Neutrophil (primary cell): ENCODE data around the gene KIF26B.
A peak's percentile ranks its signal among the peaks of the same experiment; 100 is the strongest.

ENCODE experiments used
- H3K27ac ChIP-seq: fragments of 200-600 bp; sonication (generic); 2 replicates; pipeline ENCODE4 v1.5.1; 2016; ENCODE audit warnings: mild to moderate bottlenecking, moderate library complexity
- H3K27me3 ChIP-seq: fragments of 200-600 bp; sonication (generic); 2 replicates; pipeline ENCODE4 v1.6.0; 2016; ENCODE audit warnings: mild to moderate bottlenecking
- H3K36me3 ChIP-seq: fragments of 200-600 bp; sonication (generic); 2 replicates; pipeline ENCODE4 v1.5.1; 2017
- H3K4me1 ChIP-seq, 2 experiments: fragments of 200-600 bp in 1 of 2; sonication (generic) in 1 of 2; 1 replicate in 1 of 2; 2 replicates in 1 of 2; pipeline versions ENCODE4 v1.5.1 to v1.6.1; 2013 to 2016; ENCODE audit warnings: low read depth in 1 of 2, low read length in 1 of 2, mild to moderate bottlenecking in 1 of 2, moderate library complexity in 1 of 2; ENCODE audit not compliant: control insufficient read depth in 1 of 2, insufficient read depth in 1 of 2
- H3K4me3 ChIP-seq, 2 experiments: fragments of 200-600 bp in 1 of 2; sonication (generic) in 1 of 2; 1 replicate in 1 of 2; 2 replicates in 1 of 2; pipeline ENCODE4 v1.5.1; 2013 to 2016; ENCODE audit warnings: low read depth in 1 of 2, low read length in 1 of 2, mild to moderate bottlenecking in 1 of 2, moderate library complexity in 1 of 2
- H3K9me3 ChIP-seq: fragments of 200-600 bp; sonication (generic); 2 replicates; pipeline ENCODE4 v1.5.1; 2016
- TF ChIP-seq, protein P1 (sequence below): fragments of 200-600 bp; sonication (generic); IDR thresholded peaks from 2 replicates; pipeline ENCODE4 v1.5.1; 2016; ENCODE audit warnings: antibody characterized with exemption

KIF26B gene

DNA sequence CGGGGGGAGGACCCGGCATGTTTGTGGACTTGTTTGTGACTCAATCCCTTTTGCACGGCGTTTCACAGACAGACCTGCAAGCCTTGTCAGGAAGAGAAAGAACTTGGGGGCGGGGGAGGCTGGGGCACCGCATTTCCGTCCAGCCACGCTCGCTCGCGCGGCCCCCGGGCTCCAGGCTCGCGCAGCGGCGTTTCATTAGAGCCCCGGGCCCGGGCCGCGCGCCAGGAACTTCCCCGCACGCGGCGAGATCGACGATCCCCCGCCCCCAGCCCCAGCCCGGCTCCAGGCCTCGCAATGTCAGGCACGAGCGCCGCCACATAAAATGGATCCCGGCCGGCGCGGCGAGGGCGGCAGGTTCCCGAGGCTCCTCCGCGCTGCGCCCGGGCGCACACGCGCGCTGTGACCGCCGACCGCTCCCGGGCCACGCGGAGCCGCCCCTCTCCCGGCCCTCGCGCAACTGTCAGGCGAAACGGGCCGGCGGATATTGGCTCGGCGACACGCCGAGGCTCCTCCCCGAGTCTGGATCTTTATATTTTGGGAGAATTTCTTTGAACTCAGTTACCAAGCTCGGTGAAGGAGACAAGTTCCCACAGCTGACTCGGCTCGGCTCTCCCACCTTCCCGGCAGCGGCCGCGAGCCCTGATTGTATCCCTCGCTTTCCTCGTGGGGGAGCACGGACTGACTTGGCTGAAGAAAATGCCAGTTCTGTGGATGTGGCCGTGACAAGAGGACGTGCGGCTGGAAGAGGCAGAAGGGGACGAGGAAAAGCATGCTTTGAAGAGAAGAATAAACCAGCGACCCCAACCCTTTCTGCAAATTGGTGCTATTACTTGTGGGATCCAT is at the start of gene KIF26B:
Gene KIF26B (plus strand): TSS at position 557 of the 843 bp plus-strand sequence. CDS start 440 bp downstream, outside the sequence.
- H3K9me3 ChIP-seq, result no peaks in the 10 kb centered on the region
- no peaks in the 10 kb centered on the region for H3K36me3 ChIP-seq
- peaks cover 40 to 43% of the 10 kb centered on the region in 2 experiments for H3K4me1 ChIP-seq
- H3K27ac ChIP-seq, result no peak within 1 kb of the TSS
- H3K4me3 ChIP-seq, result peak within 1 kb of the TSS; percentile 30 to 64
- TF ChIP-seq, protein P1, sequence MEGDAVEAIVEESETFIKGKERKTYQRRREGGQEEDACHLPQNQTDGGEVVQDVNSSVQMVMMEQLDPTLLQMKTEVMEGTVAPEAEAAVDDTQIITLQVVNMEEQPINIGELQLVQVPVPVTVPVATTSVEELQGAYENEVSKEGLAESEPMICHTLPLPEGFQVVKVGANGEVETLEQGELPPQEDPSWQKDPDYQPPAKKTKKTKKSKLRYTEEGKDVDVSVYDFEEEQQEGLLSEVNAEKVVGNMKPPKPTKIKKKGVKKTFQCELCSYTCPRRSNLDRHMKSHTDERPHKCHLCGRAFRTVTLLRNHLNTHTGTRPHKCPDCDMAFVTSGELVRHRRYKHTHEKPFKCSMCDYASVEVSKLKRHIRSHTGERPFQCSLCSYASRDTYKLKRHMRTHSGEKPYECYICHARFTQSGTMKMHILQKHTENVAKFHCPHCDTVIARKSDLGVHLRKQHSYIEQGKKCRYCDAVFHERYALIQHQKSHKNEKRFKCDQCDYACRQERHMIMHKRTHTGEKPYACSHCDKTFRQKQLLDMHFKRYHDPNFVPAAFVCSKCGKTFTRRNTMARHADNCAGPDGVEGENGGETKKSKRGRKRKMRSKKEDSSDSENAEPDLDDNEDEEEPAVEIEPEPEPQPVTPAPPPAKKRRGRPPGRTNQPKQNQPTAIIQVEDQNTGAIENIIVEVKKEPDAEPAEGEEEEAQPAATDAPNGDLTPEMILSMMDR, result no peak
- H3K27me3 ChIP-seq, result peaks cover 100% of the 10 kb centered on the region

DNA sequence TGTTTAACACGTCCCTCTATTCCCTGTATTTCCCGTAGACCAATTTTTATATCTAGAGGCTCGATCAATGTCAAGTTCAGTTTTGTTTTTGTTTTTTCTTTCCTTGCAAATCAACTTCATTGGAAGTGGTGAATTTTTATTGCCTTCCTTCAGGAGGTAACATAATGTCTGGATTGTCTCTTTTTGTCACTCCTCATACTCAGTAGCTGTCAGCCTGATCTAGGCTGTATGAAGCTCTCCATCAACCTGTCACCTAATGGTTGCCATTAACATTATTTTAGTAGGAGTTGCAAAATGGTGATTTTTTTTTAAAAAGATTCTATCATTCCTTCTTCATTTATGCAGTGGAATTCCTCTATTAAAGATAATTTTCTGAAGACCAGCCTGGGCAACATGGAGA is 49.7 kb upstream of the KIF26B start:
- Histone ChIP-seq H3K9me3 (no peaks in the 10 kb centered on the region), H3K27ac (no peak overlapping the region), H3K4me3 (no peak overlapping the region), H3K36me3 (no peaks in the 10 kb centered on the region), H3K4me1 (no peaks in the 10 kb centered on the region), H3K27me3 (no peaks in the 10 kb centered on the region)
- TF ChIP-seq, protein P1, result no peak

DNA sequence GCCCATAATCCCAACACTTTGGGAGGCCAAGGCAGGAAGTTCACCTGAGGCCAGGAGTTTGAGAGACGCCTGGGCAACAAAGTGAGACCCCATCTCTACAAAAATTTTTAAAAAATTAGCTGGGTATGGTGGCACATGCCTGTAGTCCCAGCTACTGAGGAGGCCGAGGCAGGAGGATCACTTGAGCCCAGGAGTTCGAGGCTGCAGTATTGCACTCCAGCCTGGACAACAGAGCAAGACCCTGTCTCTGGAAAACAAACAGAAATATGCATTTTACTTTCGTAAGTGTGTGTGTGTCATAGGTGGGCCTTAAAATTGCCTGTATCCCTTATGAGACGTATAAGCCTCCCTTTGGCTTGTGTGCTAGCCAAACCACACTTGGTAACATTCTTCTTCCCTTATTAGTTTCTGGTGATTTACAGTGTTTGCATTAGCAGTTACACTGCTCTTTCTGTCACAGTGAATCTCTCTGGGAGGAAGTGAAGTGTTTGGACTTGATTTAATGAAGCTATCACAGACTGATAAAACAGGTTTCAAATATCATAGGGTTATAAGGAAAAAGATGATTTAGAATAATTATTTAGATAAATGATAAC is 48.9 kb upstream of the KIF26B start:
- TF ChIP-seq, protein P1, result no peak
- Histone ChIP-seq H3K9me3 (no peaks in the 10 kb centered on the region), H3K36me3 (no peaks in the 10 kb centered on the region), H3K4me1 (no peaks in the 10 kb centered on the region), H3K27me3 (no peaks in the 10 kb centered on the region), H3K27ac (no peak overlapping the region), H3K4me3 (no peak overlapping the region)

DNA sequence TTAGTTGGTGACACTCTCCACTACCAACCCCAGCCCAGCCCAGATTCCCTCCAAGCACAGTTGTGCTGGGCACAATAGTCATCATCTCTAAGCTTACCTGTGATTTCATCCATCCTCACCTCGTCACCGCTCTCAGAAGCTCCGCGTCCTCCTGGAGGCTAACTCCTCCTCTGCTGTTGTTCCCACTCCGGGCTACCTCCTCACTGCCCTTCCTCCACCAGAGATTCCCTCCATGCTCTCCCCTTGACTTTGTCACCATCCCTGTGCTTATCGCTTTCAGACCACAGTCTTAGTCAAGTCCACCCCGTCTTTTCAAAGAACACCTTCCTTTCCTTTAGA is 47.0 kb upstream of the KIF26B start:
- H3K27ac ChIP-seq, result no peak overlapping the region
- no peaks in the 10 kb centered on the region for H3K27me3 ChIP-seq
- H3K4me1 ChIP-seq, result no peaks in the 10 kb centered on the region
- H3K36me3 ChIP-seq, result no peaks in the 10 kb centered on the region
- no peak overlapping the region for H3K4me3 ChIP-seq
- TF ChIP-seq, protein P1, result no peak
- no peaks in the 10 kb centered on the region for H3K9me3 ChIP-seq

DNA sequence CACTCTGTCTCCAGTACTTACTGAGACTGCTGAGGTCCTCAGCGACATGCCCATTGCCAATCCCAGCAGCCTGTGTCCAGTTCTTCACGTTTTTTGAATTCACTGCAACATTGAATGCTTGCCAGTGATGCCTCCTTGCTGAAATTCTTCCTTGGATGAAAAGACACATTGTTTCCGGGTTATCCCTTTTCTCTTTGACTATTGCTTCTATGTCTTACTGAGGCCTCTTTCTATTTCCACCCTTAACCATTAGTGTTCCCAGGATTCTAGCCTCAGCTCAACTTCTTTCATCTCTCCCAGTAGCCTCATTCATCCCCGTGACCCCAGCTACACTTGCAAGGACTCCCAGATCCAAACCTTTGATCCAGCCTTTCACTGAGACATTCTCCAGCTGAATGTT is 46.5 kb upstream of the KIF26B start:
- TF ChIP-seq, protein P1, result no peak
- Histone ChIP-seq H3K27me3 (no peaks in the 10 kb centered on the region), H3K4me3 (no peak overlapping the region), H3K27ac (no peak overlapping the region), H3K36me3 (no peaks in the 10 kb centered on the region), H3K4me1 (no peaks in the 10 kb centered on the region), H3K9me3 (no peaks in the 10 kb centered on the region)
